Frontal cortex (tissue), 1 donor: Measurements from ENCODE around the gene TBC1D1. TPM values are rescaled to one million over a fixed set of nuclear protein-coding genes. Genes with fewer than 3 reads are reported as not detected.

Experiments used
- total RNA-seq: library from RNA; depleted of rRNA; stranded (reverse); fragments of >200 nt; gene quantifications from one replicate; pipeline ENCODE4 v1.2.3, GENCODE V29; 2014

TBC1D1 gene
- total RNA-seq, 1 donor from 2014 or later, result 64.8 TPM

Other genes with a start within 250 kb of the TBC1D1 start
- 38.7 TPM for gene RELL1, start 204.7 kb upstream of the TBC1D1 start, total RNA-seq
- 10.6 TPM for gene PGM2, start 64.4 kb upstream of the TBC1D1 start, total RNA-seq
- gene PTTG2, start 69.3 kb downstream of the TBC1D1 start, total RNA-seq, result not detected